ENCODE results near the gene ARHGAP26.

- TF ChIP-seq, protein P1, sequence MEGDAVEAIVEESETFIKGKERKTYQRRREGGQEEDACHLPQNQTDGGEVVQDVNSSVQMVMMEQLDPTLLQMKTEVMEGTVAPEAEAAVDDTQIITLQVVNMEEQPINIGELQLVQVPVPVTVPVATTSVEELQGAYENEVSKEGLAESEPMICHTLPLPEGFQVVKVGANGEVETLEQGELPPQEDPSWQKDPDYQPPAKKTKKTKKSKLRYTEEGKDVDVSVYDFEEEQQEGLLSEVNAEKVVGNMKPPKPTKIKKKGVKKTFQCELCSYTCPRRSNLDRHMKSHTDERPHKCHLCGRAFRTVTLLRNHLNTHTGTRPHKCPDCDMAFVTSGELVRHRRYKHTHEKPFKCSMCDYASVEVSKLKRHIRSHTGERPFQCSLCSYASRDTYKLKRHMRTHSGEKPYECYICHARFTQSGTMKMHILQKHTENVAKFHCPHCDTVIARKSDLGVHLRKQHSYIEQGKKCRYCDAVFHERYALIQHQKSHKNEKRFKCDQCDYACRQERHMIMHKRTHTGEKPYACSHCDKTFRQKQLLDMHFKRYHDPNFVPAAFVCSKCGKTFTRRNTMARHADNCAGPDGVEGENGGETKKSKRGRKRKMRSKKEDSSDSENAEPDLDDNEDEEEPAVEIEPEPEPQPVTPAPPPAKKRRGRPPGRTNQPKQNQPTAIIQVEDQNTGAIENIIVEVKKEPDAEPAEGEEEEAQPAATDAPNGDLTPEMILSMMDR (optimal IDR thresholded peaks at IDR 0.05 in 1 of 3, IDR thresholded peaks at IDR 0.05 in 1 of 3, conservative IDR thresholded peaks at IDR 0.05 in 1 of 3; ENCODE audit: extremely low read depth in 1 of 3, insufficient read depth in 2 of 3, low read length in 3 of 3) = no peak
- TF ChIP-seq EZH2 (IDR thresholded peaks at IDR 0.05; ENCODE audit: low read length) = no peak
These were observed 148.9 kb downstream of the ARHGAP26 start for GRCh38 chr5:142918959-142919635.

Data from keratinocyte (primary cell).